ENCODE measurements around the gene SPEN. TPM values are rescaled to one million over a fixed set of nuclear protein-coding genes. Genes with fewer than 3 reads are reported as not detected.
"Not testable (repeated sequence)": the region's sequence is repeated elsewhere in the genome, so short reads cannot be mapped to it uniquely, and the experiment has no call there.

The SPEN gene
- total and polyA plus RNA-seq, 7 experiments from 2014 or later: 10.1 to 92.1 (median 77.9) TPM

GRCh38 chr1:15974855-15975254, 127.3 kb downstream of the SPEN start:
- CTCF ChIA-PET: interaction anchor here (0.7 kb wide), 1 partner anchor 25 kb away, joined by 5 read pairs; no protein-coding TSS in a partner anchor
- Mint-ChIP-seq H3K4me1 (peaks cover 25 to 49% (median 45%) of the 10 kb centered on the region in 7 donors), H3K36me3 (peaks cover 6 to 29% (median 21%) of the 10 kb centered on the region in 5 donors), H3K9me3 (peaks cover 0 to 3% (median 0%) of the 10 kb centered on the region in 11 donors), H3K27ac (peak overlapping the region; percentile 11 to 90 (median 70)), H3K4me3 (peak overlapping the region; percentile 82 to 94 (median 90)), H3K27me3 (no peaks in the 10 kb centered on the region)
- POLR2A ChIA-PET: interaction anchor here (0.7 to 1.9 kb wide), 5 partner anchors 10 to 181 kb away, joined by 3 to 20 read pairs (median 4); no protein-coding TSS in a partner anchor
- Histone ChIP-seq H3K27ac (ENCODE audit: low read depth, low read length) (peak overlapping the region; percentile 83), H3K9me3 (ENCODE audit: control insufficient read depth in 2 of 3, low read length in 3 of 3) (no peaks in the 10 kb centered on the region), H3K27me3 (ENCODE audit: control insufficient read depth in 2 of 2, insufficient read depth in 2 of 2, low read length in 2 of 2) (no peaks in the 10 kb centered on the region), H3K36me3 (ENCODE audit: control insufficient read depth in 2 of 3, insufficient read depth in 3 of 3, low read length in 3 of 3) (peaks cover 0 to 23% (median 0%) of the 10 kb centered on the region in 3 experiments), H3K4me3 (ENCODE audit: low read length) (peak overlapping the region; percentile 76), H3K4me1 (ENCODE audit: control insufficient read depth in 2 of 2, insufficient read depth in 2 of 2, low read length in 2 of 2) (peaks cover 12 to 17% of the 10 kb centered on the region in 2 donors)
- intact Hi-C loops (cut with micrococcal nuclease): loop anchor here (1.0 to 10.0 kb wide), 6 partner anchors 9 to 940 kb away; partner anchors contain the start of genes FBXO42 (in 2 of the 2), DNAJC16 (in 1 of the 2) and NECAP2 (in 1 of the 2)
- ATAC-seq: no peak
- DNase-seq: no peak

- H3K27me3 Mint-ChIP-seq: no peaks in the 10 kb centered on the region
- peaks cover 6 to 26% (median 18%) of the 10 kb centered on the region in 5 donors for H3K36me3 Mint-ChIP-seq
- H3K27ac ChIP-seq (ENCODE audit: low read depth, low read length): peak overlapping the region; percentile 83
- peak overlapping the region; percentile 25 to 91 (median 78) for H3K27ac Mint-ChIP-seq
- peak; percentile 72 for ATAC-seq
- peak in 2 of 9 donors; percentile 56 to 88 for DNase-seq
- H3K4me3 Mint-ChIP-seq: peak overlapping the region; percentile 82 to 94 (median 90)
- ChIA-PET POLR2A (interaction anchor here (0.6 to 1.9 kb wide), 12 partner anchors 11 to 226 kb away, joined by 3 to 20 read pairs (median 4); no protein-coding TSS in a partner anchor), CTCF (interaction anchor here (1.0 to 1.7 kb wide), 4 partner anchors 33 to 160 kb away, joined by 3 to 8 read pairs (median 4); no protein-coding TSS in a partner anchor)
- peaks cover 12 to 17% of the 10 kb centered on the region in 2 donors for H3K4me1 ChIP-seq (ENCODE audit: control insufficient read depth in 2 of 2, insufficient read depth in 2 of 2, low read length in 2 of 2)
- H3K4me1 Mint-ChIP-seq: peaks cover 22 to 46% (median 42%) of the 10 kb centered on the region in 7 donors
- H3K9me3 ChIP-seq (ENCODE audit: control insufficient read depth in 2 of 3, low read length in 3 of 3): no peaks in the 10 kb centered on the region
- H3K27me3 ChIP-seq (ENCODE audit: control insufficient read depth in 2 of 2, insufficient read depth in 2 of 2, low read length in 2 of 2): no peaks in the 10 kb centered on the region
- intact Hi-C loops (cut with micrococcal nuclease): loop anchor here (1.0 to 10.0 kb wide), 6 partner anchors 9 to 939 kb away; partner anchors contain the start of genes FBXO42 (in 2 of the 2), DNAJC16 (in 1 of the 2) and NECAP2 (in 1 of the 2)
- peak overlapping the region; percentile 76 for H3K4me3 ChIP-seq (ENCODE audit: low read length)
- peaks cover 0 to 22% (median 0%) of the 10 kb centered on the region in 3 experiments for H3K36me3 ChIP-seq (ENCODE audit: control insufficient read depth in 2 of 3, insufficient read depth in 3 of 3, low read length in 3 of 3)
- peaks cover 0 to 3% (median 0%) of the 10 kb centered on the region in 11 donors for H3K9me3 Mint-ChIP-seq
These were observed 127.9 kb downstream of the SPEN start for GRCh38 chr1:15975358-15975804.

DNA sequence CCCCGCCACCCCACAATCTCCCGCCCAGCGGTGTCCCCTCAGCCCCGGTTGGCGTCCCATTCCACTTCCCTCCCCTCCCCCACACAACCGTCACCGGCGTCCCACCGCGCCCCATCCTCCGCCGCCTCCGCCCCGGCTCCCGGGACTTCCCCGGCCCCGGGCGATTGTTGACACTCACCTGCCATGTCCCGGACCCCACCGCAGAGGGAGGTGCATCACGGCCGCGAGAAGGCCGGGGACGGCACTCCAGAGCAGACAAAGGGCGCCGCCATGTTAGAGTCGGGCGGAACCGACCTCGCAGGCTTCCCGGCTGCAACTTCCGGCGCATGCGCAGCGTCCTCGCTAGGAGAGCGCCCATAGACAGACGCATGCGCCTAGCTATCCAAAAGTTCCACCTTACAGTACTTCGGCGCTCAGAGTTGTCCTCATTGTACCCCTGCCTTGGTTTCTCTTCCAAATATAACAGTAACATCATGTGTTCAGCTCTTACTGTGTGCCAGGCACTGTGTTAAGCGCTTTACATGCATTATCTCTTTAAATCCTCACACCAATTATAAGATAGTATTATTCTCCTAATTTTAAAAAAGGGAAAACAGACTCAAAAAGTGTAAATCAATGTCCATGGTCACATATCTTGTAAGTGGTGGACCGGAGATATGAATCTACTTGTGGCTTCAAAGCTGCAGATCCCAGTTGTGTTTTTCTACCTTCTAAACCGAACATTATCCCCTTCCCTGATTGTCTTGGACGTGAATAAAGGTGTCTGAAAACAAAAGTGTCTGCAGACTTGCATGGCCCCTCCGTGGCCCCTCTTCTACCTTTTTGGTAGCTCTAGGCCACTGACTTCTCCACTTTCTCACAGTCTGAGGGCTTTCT, 128.5 kb downstream of the SPEN start, which contains the start of gene ZBTB17:
TSS of gene ZBTB17 (minus strand) at position 297 of the 876 bp plus-strand sequence. CDS start 27,606 bp downstream, outside the sequence.
- intact Hi-C loops (cut with micrococcal nuclease): loop anchor here (1.0 to 10.0 kb wide), 9 partner anchors 10 to 939 kb away; partner anchors contain the start of genes FBXO42 (in 2 of the 2), DNAJC16 (in 1 of the 2), NECAP2 (in 1 of the 2) and SPEN (in 1 of the 2)
- Histone ChIP-seq H3K27me3 (ENCODE audit: control insufficient read depth in 2 of 2, insufficient read depth in 2 of 2, low read length in 2 of 2) (no peaks in the 10 kb centered on the region), H3K4me1 (ENCODE audit: control insufficient read depth in 2 of 2, insufficient read depth in 2 of 2, low read length in 2 of 2) (peaks cover 12 to 17% of the 10 kb centered on the region in 2 donors), H3K27ac (ENCODE audit: low read depth, low read length) (peak within 1 kb of the TSS; percentile 83), H3K9me3 (ENCODE audit: control insufficient read depth in 2 of 3, low read length in 3 of 3) (no peaks in the 10 kb centered on the region), H3K4me3 (ENCODE audit: low read length) (peak within 1 kb of the TSS; percentile 76), H3K36me3 (ENCODE audit: control insufficient read depth in 2 of 3, insufficient read depth in 3 of 3, low read length in 3 of 3) (peaks cover 0 to 19% (median 0%) of the 10 kb centered on the region in 3 experiments)
- H3K4me1 Mint-ChIP-seq: peaks cover 21 to 46% (median 38%) of the 10 kb centered on the region in 7 donors
- ATAC-seq (peak; percentile 96), DNase-seq (peak; percentile 90 to 95 (median 94))
- H3K4me3 Mint-ChIP-seq: peak within 1 kb of the TSS; percentile 82 to 94 (median 90)
- peak within 1 kb of the TSS; percentile 82 to 95 (median 92) for H3K27ac Mint-ChIP-seq
- peaks cover 6 to 21% (median 18%) of the 10 kb centered on the region in 5 donors for H3K36me3 Mint-ChIP-seq
- H3K9me3 Mint-ChIP-seq: peaks cover 0 to 3% (median 0%) of the 10 kb centered on the region in 11 donors
- H3K27me3 Mint-ChIP-seq: no peaks in the 10 kb centered on the region
- ChIA-PET CTCF (interaction anchor here (0.5 to 1.7 kb wide), 6 partner anchors 32 to 161 kb away, joined by 3 to 8 read pairs (median 3); no protein-coding TSS in a partner anchor), POLR2A (interaction anchor here (0.6 to 1.9 kb wide), 20 partner anchors 10 to 395 kb away, joined by 3 to 20 read pairs (median 4); partner anchors contain the start of genes FBXO42 and SPEN)

GRCh38 chr1:15977947-15978346, 130.4 kb downstream of the SPEN start:
- Mint-ChIP-seq H3K27ac (peak overlapping the region in 1 of 9 donors; percentile 33), H3K4me3 (peak overlapping the region in 1 of 10 donors; percentile 43), H3K4me1 (peaks cover 20 to 33% (median 26%) of the 10 kb centered on the region in 7 donors)
- H3K4me3 ChIP-seq (ENCODE audit: low read length); H3K27me3 Mint-ChIP-seq; H3K36me3 ChIP-seq (ENCODE audit: control insufficient read depth in 2 of 3, insufficient read depth in 3 of 3, low read length in 3 of 3); H3K9me3 ChIP-seq (ENCODE audit: control insufficient read depth in 2 of 3, low read length in 3 of 3); H3K27ac ChIP-seq (ENCODE audit: low read depth, low read length); CTCF ChIA-PET; POLR2A ChIA-PET; H3K27me3 ChIP-seq (ENCODE audit: control insufficient read depth in 2 of 2, insufficient read depth in 2 of 2, low read length in 2 of 2); ATAC-seq; DNase-seq; H3K36me3 Mint-ChIP-seq; H3K9me3 Mint-ChIP-seq: not testable (repeated sequence)
- peaks cover 12 to 17% of the 10 kb centered on the region in 2 donors for H3K4me1 ChIP-seq (ENCODE audit: control insufficient read depth in 2 of 2, insufficient read depth in 2 of 2, low read length in 2 of 2)
- intact Hi-C loops (cut with micrococcal nuclease): loop anchor here (5.0 to 10.0 kb wide), 5 partner anchors 229 to 937 kb away; partner anchors contain the start of genes FBXO42 (in 2 of the 2), DNAJC16 (in 1 of the 2) and NECAP2 (in 1 of the 2)

- Histone ChIP-seq H3K4me1 (ENCODE audit: control insufficient read depth in 2 of 2, insufficient read depth in 2 of 2, low read length in 2 of 2) (peaks cover 0 to under 1% of the 10 kb centered on the region in 2 donors), H3K9me3 (ENCODE audit: control insufficient read depth in 2 of 3, low read length in 3 of 3) (peaks cover 0 to 3% (median 0%) of the 10 kb centered on the region in 3 experiments), H3K36me3 (ENCODE audit: control insufficient read depth in 2 of 3, insufficient read depth in 3 of 3, low read length in 3 of 3) (no peaks in the 10 kb centered on the region), H3K27ac (ENCODE audit: low read depth, low read length) (no peak overlapping the region), H3K27me3 (ENCODE audit: control insufficient read depth in 2 of 2, insufficient read depth in 2 of 2, low read length in 2 of 2) (no peaks in the 10 kb centered on the region), H3K4me3 (ENCODE audit: low read length) (no peak overlapping the region)
- Mint-ChIP-seq H3K9me3 (peaks cover 0 to under 1% (median 0%) of the 10 kb centered on the region in 11 donors), H3K27me3 (peaks cover 0 to 3% (median 0%) of the 10 kb centered on the region in 5 donors), H3K4me3 (no peak overlapping the region), H3K4me1 (peaks cover under 1 to 2% (median 2%) of the 10 kb centered on the region in 7 donors), H3K27ac (no peak overlapping the region), H3K36me3 (no peaks in the 10 kb centered on the region)
- ATAC-seq: no peak
- intact Hi-C loops (cut with micrococcal nuclease): no loop called here
- no peak for DNase-seq
- POLR2A ChIA-PET: no interaction called here
- CTCF ChIA-PET: no interaction called here
These were observed 134.2 kb downstream of the SPEN start for GRCh38 chr1:15981679-15982078.

DNA sequence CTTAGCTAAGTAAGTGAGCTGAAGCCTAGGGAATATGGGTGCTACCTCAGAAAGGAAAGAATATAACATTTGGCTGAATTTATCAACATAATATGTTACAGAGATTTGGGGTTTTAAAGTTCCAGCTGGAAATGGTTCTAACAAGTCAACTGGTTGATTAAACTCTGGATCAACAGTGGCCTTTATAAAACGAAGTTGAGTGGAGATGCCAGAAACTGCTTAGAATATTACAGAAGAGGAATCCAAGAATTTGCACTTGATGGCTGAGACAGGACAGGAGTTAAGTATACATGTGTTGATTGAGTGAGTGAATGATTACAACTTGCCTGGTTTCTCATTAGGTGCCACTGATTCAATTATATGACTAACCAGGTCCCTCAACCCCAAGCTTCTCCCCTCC, 135.8 kb downstream of the SPEN start:
- no peak overlapping the region for H3K27ac Mint-ChIP-seq
- no peaks in the 10 kb centered on the region for H3K4me1 Mint-ChIP-seq
- Histone ChIP-seq H3K4me1 (ENCODE audit: control insufficient read depth in 2 of 2, insufficient read depth in 2 of 2, low read length in 2 of 2) (no peaks in the 10 kb centered on the region), H3K36me3 (ENCODE audit: control insufficient read depth in 2 of 3, insufficient read depth in 3 of 3, low read length in 3 of 3) (no peaks in the 10 kb centered on the region), H3K9me3 (ENCODE audit: control insufficient read depth in 2 of 3, low read length in 3 of 3) (peaks cover 0 to 3% (median 0%) of the 10 kb centered on the region in 3 experiments), H3K27me3 (ENCODE audit: control insufficient read depth in 2 of 2, insufficient read depth in 2 of 2, low read length in 2 of 2) (no peaks in the 10 kb centered on the region), H3K27ac (ENCODE audit: low read depth, low read length) (no peak overlapping the region), H3K4me3 (ENCODE audit: low read length) (no peak overlapping the region)
- no peak overlapping the region for H3K4me3 Mint-ChIP-seq
- ChIA-PET POLR2A (no interaction called here), CTCF (no interaction called here)
- DNase-seq: no peak
- peaks cover 0 to 3% (median 0%) of the 10 kb centered on the region in 5 donors for H3K27me3 Mint-ChIP-seq
- intact Hi-C loops (cut with micrococcal nuclease): no loop called here
- H3K9me3 Mint-ChIP-seq: no peaks in the 10 kb centered on the region
- no peak for ATAC-seq
- no peaks in the 10 kb centered on the region for H3K36me3 Mint-ChIP-seq

Measured in naive thymus-derived CD4-positive, alpha-beta T cell (primary cell).